ENCODE data around the gene NFATC1.

Gene NFATC1

GRCh38 chr18:79423211-79424007 is 27.7 kb downstream of the NFATC1 start:
- DNase-seq (ENCODE audit: low read depth), result no peak

GRCh38 chr18:79424008-79424565 is 28.4 kb downstream of the NFATC1 start:
- no peak for DNase-seq (ENCODE audit: low read depth)

GRCh38 chr18:79424880-79425568 is 29.3 kb downstream of the NFATC1 start:
- no peak for DNase-seq (ENCODE audit: low read depth)

- no peak for DNase-seq (ENCODE audit: low read depth)
These were observed 29.8 kb downstream of the NFATC1 start for GRCh38 chr18:79425569-79425886.

GRCh38 chr18:79426376-79427300 is 30.9 kb downstream of the NFATC1 start:
- no peak for DNase-seq (ENCODE audit: low read depth)

- DNase-seq (ENCODE audit: low read depth), result no peak
These were observed 31.9 kb downstream of the NFATC1 start for GRCh38 chr18:79427368-79428225.

GRCh38 chr18:79428287-79428686 is 32.6 kb downstream of the NFATC1 start:
- DNase-seq (ENCODE audit: low read depth), result no peak

GRCh38 chr18:79429381-79429780 is 33.7 kb downstream of the NFATC1 start:
- no peak for DNase-seq (ENCODE audit: low read depth)

- no peak for DNase-seq (ENCODE audit: low read depth)
These were observed 34.1 kb downstream of the NFATC1 start for GRCh38 chr18:79429785-79430281.

GRCh38 chr18:79432376-79433120 is 36.8 kb downstream of the NFATC1 start:
- DNase-seq (ENCODE audit: low read depth), result no peak

- no peak for DNase-seq (ENCODE audit: low read depth)
These were observed 37.7 kb downstream of the NFATC1 start for GRCh38 chr18:79433431-79433830.

- DNase-seq (ENCODE audit: low read depth), result no peak
These were observed 39.1 kb downstream of the NFATC1 start for GRCh38 chr18:79434607-79435401.

- no peak for DNase-seq (ENCODE audit: low read depth)
These were observed 41.0 kb downstream of the NFATC1 start for GRCh38 chr18:79436556-79437275.

GRCh38 chr18:79438089-79438897 is 42.6 kb downstream of the NFATC1 start:
- no peak for DNase-seq (ENCODE audit: low read depth)

GRCh38 chr18:79438898-79439627 is 43.3 kb downstream of the NFATC1 start:
- DNase-seq (ENCODE audit: low read depth), result no peak

GRCh38 chr18:79439628-79440023 is 43.9 kb downstream of the NFATC1 start:
- no peak for DNase-seq (ENCODE audit: low read depth)

All from HS-27A (cell line).